Activated T-cell treated with anti-CD3 and anti-CD28 coated beads for 24 hours (primary cell): ENCODE measurements around the gene ZMYND15.
A peak's percentile ranks its signal among the peaks of the same experiment; 100 is the strongest.

Experiments
- DNase-seq: peaks from one replicate; pipeline ENCODE4 v3.0.0-alpha.2; 2020; ENCODE audit warnings: low read depth

Gene ZMYND15

GRCh38 chr17:4788159-4788806 lies 48.6 kb downstream of the ZMYND15 start:
- DNase-seq: no peak

GRCh38 chr17:4788807-4789700 lies 49.4 kb downstream of the ZMYND15 start, which contains the start of gene GLTPD2:
Gene GLTPD2 (plus strand): TSS chr17:4788964. CDS start chr17:4789012, 48 bp downstream.
- DNase-seq: no peak

- no peak for DNase-seq
These were observed 50.0 kb downstream of the ZMYND15 start for GRCh38 chr17:4789701-4789950.

- DNase-seq: peak; percentile 72
These were observed 50.5 kb downstream of the ZMYND15 start for GRCh38 chr17:4789951-4790704.

GRCh38 chr17:4790705-4791088 lies 51.1 kb downstream of the ZMYND15 start:
- no peak for DNase-seq

- no peak for DNase-seq
These were observed 55.5 kb downstream of the ZMYND15 start for GRCh38 chr17:4795168-4795567.
